K562 (cell line): ENCODE data around the gene RHOF.

Experiments used
- ETV6 ChIP-seq, 3 experiments: fragments of 150-350 bp in 1 of 3; sonication (generic) in 1 of 3; formaldehyde crosslinking in 1 of 3; IDR thresholded peaks; 2 replicates each; pipeline versions ENCODE4 v1.6.1 to v1.8.0; 2014 to 2022; ENCODE audit warnings: borderline replicate concordance in 2 of 3, low read depth in 2 of 3, antibody characterized with exemption in 1 of 3, low read length in 1 of 3, mild to moderate bottlenecking in 1 of 3, missing genetic modification reagents in 1 of 3
- HMGN3 ChIP-seq: IDR thresholded peaks from 2 replicates; pipeline ENCODE4 v1.6.1; 2011; ENCODE audit warnings: borderline replicate concordance, low read depth, mild to moderate bottlenecking, mixed read lengths, low read length; ENCODE audit not compliant: insufficient read length; ENCODE audit errors: extremely low read depth
- ID3 ChIP-seq, 2 experiments: fragments of 250-450 bp in 1 of 2; fragments of 450-650 bp in 1 of 2; sonication (Bioruptor Pico) in 1 of 2; IDR thresholded peaks; 2 replicates each; pipeline versions ENCODE4 v1.6.1 to v1.8.0; 2016 to 2021; ENCODE audit warnings: mild to moderate bottlenecking in 2 of 2, moderate library complexity in 2 of 2, missing compliant biosample characterization in 1 of 2, missing genetic modification characterization in 1 of 2
- NFYB ChIP-seq: IDR thresholded peaks from 2 replicates; pipeline ENCODE4 v1.6.1; 2011; ENCODE audit warnings: mild to moderate bottlenecking, moderate library complexity; ENCODE audit not compliant: insufficient read length; ENCODE audit errors: extremely low read depth
- PRPF4 ChIP-seq: fragments of 200-400 bp; formaldehyde crosslinking; IDR thresholded peaks from one replicate; pipeline ENCODE4 v1.6.1; 2017; ENCODE audit warnings: low read length, low read depth, mild to moderate bottlenecking; ENCODE audit not compliant: insufficient read depth, poor library complexity, severe bottlenecking
- RNF2 ChIP-seq: sonication (generic); IDR thresholded peaks from 2 replicates; pipeline ENCODE4 v1.6.1; 2016
- SRF ChIP-seq, 2 experiments: fragments of 250-450, 450-650 bp in 1 of 2; sonication (Bioruptor Pico) in 1 of 2; sonication (generic) in 1 of 2; formaldehyde crosslinking; IDR thresholded peaks; 2 replicates each; pipeline versions ENCODE4 v1.5.0 to v1.5.1; 2020 to 2022; ENCODE audit warnings: mild to moderate bottlenecking in 1 of 2, missing genetic modification reagents in 1 of 2
- ZBTB7A ChIP-seq: IDR thresholded peaks from 2 replicates; pipeline ENCODE4 v1.6.1; 2011; ENCODE audit warnings: low read depth, mild to moderate bottlenecking, low read length, moderate library complexity, borderline replicate concordance; ENCODE audit not compliant: control insufficient read depth
- ZNF274 ChIP-seq: IDR thresholded peaks from 2 replicates; pipeline ENCODE4 v1.6.1; 2011; ENCODE audit warnings: low read depth, mild to moderate bottlenecking, low read length, moderate library complexity, borderline replicate concordance
- ZNF384 ChIP-seq: IDR thresholded peaks from 2 replicates; pipeline ENCODE4 v1.6.1; 2012; ENCODE audit warnings: low read depth, low read length, improper control_type of control experiment
- ZNF583 ChIP-seq: fragments of 250-450 bp; sonication (Bioruptor Pico); IDR thresholded peaks from 2 replicates; pipeline ENCODE4 v1.4.0; 2020
- TF ChIP-seq, protein P1 (sequence below), 3 experiments: IDR thresholded peaks in 2 of 3; conservative IDR thresholded peaks in 1 of 3; 2 replicates each; pipeline ENCODE4 v1.5.1; 2011 to 2012; ENCODE audit warnings: low read length in 3 of 3, mild to moderate bottlenecking in 3 of 3, control low read depth in 2 of 3, improper control_type of control experiment in 1 of 3, inconsistent platforms in 1 of 3, low read depth in 1 of 3, mixed read lengths in 1 of 3, moderate library complexity in 1 of 3; ENCODE audit not compliant: insufficient read depth in 2 of 3
- TF ChIP-seq, protein P2 (sequence below): IDR thresholded peaks from 2 replicates; pipeline ENCODE4 v1.6.1; 2016; ENCODE audit warnings: missing genetic modification characterization, missing compliant biosample characterization

- TF ChIP-seq HMGN3 (no peak), ETV6 (IDR thresholded peaks at IDR 0.05; ENCODE audit: borderline replicate concordance in 1 of 2, low read depth in 2 of 2, low read length in 1 of 2) (no peak), ETV6 (CRISPR knock-in tag; IDR thresholded peaks at IDR 0.05; ENCODE audit: borderline replicate concordance) (no peak), ZNF274 (no peak), ZNF384 (no peak), ID3 (CRISPR knock-in tag; IDR thresholded peaks at IDR 0.05) (no peak), ID3 (tag; IDR thresholded peaks at IDR 0.05) (no peak), PRPF4 (no peak), ZNF583 (CRISPR knock-in tag) (no peak), RNF2 (no peak), SRF (CRISPR knock-in tag; IDR thresholded peaks at IDR 0.05) (no peak), NFYB (no peak), ZBTB7A (no peak)
- TF ChIP-seq, protein P1, sequence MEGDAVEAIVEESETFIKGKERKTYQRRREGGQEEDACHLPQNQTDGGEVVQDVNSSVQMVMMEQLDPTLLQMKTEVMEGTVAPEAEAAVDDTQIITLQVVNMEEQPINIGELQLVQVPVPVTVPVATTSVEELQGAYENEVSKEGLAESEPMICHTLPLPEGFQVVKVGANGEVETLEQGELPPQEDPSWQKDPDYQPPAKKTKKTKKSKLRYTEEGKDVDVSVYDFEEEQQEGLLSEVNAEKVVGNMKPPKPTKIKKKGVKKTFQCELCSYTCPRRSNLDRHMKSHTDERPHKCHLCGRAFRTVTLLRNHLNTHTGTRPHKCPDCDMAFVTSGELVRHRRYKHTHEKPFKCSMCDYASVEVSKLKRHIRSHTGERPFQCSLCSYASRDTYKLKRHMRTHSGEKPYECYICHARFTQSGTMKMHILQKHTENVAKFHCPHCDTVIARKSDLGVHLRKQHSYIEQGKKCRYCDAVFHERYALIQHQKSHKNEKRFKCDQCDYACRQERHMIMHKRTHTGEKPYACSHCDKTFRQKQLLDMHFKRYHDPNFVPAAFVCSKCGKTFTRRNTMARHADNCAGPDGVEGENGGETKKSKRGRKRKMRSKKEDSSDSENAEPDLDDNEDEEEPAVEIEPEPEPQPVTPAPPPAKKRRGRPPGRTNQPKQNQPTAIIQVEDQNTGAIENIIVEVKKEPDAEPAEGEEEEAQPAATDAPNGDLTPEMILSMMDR (IDR thresholded peaks at IDR 0.05 in 2 of 3, conservative IDR thresholded peaks at IDR 0.05 in 1 of 3; ENCODE audit: insufficient read depth in 2 of 3, low read depth in 1 of 3, low read length in 3 of 3): no peak
- TF ChIP-seq, protein P2, sequence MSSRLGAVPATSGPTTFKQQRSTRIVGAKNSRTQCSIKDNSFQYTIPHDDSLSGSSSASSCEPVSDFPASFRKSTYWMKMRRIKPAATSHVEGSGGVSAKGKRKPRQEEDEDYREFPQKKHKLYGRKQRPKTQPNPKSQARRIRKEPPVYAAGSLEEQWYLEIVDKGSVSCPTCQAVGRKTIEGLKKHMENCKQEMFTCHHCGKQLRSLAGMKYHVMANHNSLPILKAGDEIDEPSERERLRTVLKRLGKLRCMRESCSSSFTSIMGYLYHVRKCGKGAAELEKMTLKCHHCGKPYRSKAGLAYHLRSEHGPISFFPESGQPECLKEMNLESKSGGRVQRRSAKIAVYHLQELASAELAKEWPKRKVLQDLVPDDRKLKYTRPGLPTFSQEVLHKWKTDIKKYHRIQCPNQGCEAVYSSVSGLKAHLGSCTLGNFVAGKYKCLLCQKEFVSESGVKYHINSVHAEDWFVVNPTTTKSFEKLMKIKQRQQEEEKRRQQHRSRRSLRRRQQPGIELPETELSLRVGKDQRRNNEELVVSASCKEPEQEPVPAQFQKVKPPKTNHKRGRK (tag): no peak
These were observed 36.6 kb upstream of the RHOF start for GRCh38 chr12:121830134-121830533.
